ENCODE measurements around the gene MAP3K1.

DNA sequence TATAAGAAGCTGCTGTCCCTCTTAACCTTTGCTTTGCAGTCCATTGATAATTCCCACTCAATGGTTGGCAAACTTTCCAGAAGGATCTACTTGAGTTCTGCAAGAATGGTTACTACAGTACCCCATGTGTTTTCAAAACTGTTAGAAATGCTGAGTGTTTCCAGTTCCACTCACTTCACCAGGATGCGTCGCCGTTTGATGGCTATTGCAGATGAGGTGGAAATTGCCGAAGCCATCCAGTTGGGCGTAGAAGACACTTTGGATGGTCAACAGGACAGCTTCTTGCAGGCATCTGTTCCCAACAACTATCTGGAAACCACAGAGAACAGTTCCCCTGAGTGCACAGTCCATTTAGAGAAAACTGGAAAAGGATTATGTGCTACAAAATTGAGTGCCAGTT is 66.2 kb downstream of the MAP3K1 start:
- TF ChIP-seq, protein P1, sequence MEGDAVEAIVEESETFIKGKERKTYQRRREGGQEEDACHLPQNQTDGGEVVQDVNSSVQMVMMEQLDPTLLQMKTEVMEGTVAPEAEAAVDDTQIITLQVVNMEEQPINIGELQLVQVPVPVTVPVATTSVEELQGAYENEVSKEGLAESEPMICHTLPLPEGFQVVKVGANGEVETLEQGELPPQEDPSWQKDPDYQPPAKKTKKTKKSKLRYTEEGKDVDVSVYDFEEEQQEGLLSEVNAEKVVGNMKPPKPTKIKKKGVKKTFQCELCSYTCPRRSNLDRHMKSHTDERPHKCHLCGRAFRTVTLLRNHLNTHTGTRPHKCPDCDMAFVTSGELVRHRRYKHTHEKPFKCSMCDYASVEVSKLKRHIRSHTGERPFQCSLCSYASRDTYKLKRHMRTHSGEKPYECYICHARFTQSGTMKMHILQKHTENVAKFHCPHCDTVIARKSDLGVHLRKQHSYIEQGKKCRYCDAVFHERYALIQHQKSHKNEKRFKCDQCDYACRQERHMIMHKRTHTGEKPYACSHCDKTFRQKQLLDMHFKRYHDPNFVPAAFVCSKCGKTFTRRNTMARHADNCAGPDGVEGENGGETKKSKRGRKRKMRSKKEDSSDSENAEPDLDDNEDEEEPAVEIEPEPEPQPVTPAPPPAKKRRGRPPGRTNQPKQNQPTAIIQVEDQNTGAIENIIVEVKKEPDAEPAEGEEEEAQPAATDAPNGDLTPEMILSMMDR (conservative IDR thresholded peaks at IDR 0.05): no peak
- TF ChIP-seq ZFX (IDR thresholded peaks at IDR 0.05): no peak
